ENCODE results near the gene PDE7B. TPM values are rescaled to one million over a fixed set of nuclear protein-coding genes. Genes with fewer than 3 reads are reported as not detected.

Gene PDE7B
- total and polyA plus RNA-seq, 2 of the 4 experiments (the other 2 are of a cell fraction), result 7.8 to 12.4 TPM

- intact Hi-C loops (cut with micrococcal nuclease), result no loop called here
- H2AK5ac ChIP-seq (ENCODE audit: low read depth, low read length), result no peak overlapping the region
- H3K27ac ChIP-seq (ENCODE audit: insufficient read depth, low read length), result no peak overlapping the region
- H3K4ac ChIP-seq (ENCODE audit: low read depth, low read length), result no peak overlapping the region
- H3K4me2 ChIP-seq (ENCODE audit: low read depth, low read length), result no peak overlapping the region
- no peak overlapping the region for H2BK5ac ChIP-seq (ENCODE audit: low read depth, low read length, poor library complexity, severe bottlenecking)
- no peak overlapping the region for H3K14ac ChIP-seq (replicated peaks; ENCODE audit: low read depth, low read length)
- H3K23ac ChIP-seq (ENCODE audit: low read depth, low read length), result no peak overlapping the region
- no TSS peak for BruUV-seq (replicated peaks)
- peak; percentile 29 for DNase-seq
- no peak overlapping the region for H2BK20ac ChIP-seq (ENCODE audit: low read depth, low read length)
- H3K9me3 ChIP-seq (ENCODE audit: control insufficient read depth, insufficient read depth, low read length), result no peaks in the 10 kb centered on the region
- POLR2A ChIA-PET (ENCODE audit: unreplicated experiment), result no interaction called here
- H3K4me1 ChIP-seq (ENCODE audit: control insufficient read depth, insufficient read depth, low read length), result peaks cover 4% of the 10 kb centered on the region
- H2AFZ ChIP-seq (replicated peaks; ENCODE audit: low read length, poor library complexity), result no peak overlapping the region
- no peak overlapping the region for H4K5ac ChIP-seq (ENCODE audit: low read depth, low read length)
- H4K20me1 ChIP-seq (ENCODE audit: insufficient read depth, low read length), result no peaks in the 10 kb centered on the region
- peaks cover 48% of the 10 kb centered on the region for H3K36me3 ChIP-seq (ENCODE audit: control insufficient read depth, insufficient read depth, low read length)
- no peak overlapping the region for H2AK9ac ChIP-seq (replicated peaks; ENCODE audit: low read depth, low read length, poor library complexity)
- H4K91ac ChIP-seq (ENCODE audit: insufficient read depth, low read depth, low read length), result no peak overlapping the region
- in situ Hi-C loops (cut with MboI; ENCODE audit: low sequenced_read_pairs), result no loop called here
- 90% methylated on average over 1 of the region's 4 CpGs; no CpG with 5 or more reads in 1 of the 2 experiments for WGBS, 2 experiments (ENCODE audit: extremely low coverage in 2 of 2, insufficient read length in 1 of 2)
- no peak overlapping the region for H3K4me3 ChIP-seq (ENCODE audit: insufficient read depth, low read depth, low read length)
- H3K27me3 ChIP-seq (ENCODE audit: control insufficient read depth, insufficient read depth, low read length), result no peaks in the 10 kb centered on the region
- CTCF ChIA-PET, result no interaction called here
- no peak overlapping the region for H2BK120ac ChIP-seq (ENCODE audit: low read depth, low read length)
- H3K9ac ChIP-seq (ENCODE audit: low read depth, low read length), result no peak overlapping the region
- dilution Hi-C loops (cut with HindIII; ENCODE audit: low sequenced_read_pairs, unreplicated experiment), result no loop called here
- no peak for TF ChIP-seq SMC3 (IDR thresholded peaks at IDR 0.05; ENCODE audit: low read depth, low read length)
- no peaks in the 10 kb centered on the region for H3K79me1 ChIP-seq (ENCODE audit: low read depth in 1 of 2, low read length in 2 of 2)
- no peak overlapping the region for H3K18ac ChIP-seq (ENCODE audit: low read depth, low read length)
- no peak overlapping the region for H2BK15ac ChIP-seq (ENCODE audit: low read depth, low read length)
- no peak overlapping the region for H3K56ac ChIP-seq (ENCODE audit: extremely low read depth, insufficient read depth, low read length)
- no peak overlapping the region for H4K8ac ChIP-seq (ENCODE audit: low read depth in 2 of 2, low read length in 2 of 2)
- H3K9me1 ChIP-seq (ENCODE audit: insufficient read depth, low read length), result no peaks in the 10 kb centered on the region; the same call in 1 of the 2 replicates
- no peak for ATAC-seq (ENCODE audit: low read depth)
Observed at GRCh38 chr6:136160250-136160649, 308.7 kb downstream of the PDE7B start.
